ENCODE data around the gene KCNH2.

The KCNH2 gene

DNA sequence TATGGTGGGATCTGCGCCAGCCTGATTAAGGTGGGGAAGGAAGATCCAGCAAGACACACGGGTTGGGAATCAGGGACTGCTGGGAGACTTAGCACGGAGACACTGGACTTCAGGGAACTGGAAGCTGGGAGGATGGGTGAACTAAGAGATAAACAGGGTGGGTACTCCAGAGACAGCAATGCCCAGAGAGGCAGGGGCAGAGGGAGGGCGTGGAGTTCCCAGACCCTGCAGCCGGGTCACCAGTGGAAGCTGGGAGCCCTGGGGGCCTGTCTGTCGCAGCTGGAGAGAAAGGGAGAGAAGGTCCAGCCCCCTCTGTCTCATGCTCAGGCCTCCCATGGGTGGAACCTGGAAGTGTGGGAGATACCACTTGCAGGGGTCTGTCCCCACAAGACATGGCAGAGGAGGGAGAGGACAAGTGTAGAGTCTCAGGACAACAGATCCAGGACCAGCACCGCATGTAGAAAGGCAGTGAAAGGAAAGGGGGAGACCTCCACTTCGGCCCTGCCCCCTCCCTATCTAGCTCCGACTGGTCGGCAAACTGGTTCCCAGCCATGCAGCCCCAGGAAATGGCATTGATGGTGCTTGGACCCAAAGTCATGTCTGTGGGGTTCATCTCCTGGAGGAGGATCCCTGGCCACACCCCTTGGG, 81.4 kb downstream of the KCNH2 start:
- TF ChIP-seq, protein P1, sequence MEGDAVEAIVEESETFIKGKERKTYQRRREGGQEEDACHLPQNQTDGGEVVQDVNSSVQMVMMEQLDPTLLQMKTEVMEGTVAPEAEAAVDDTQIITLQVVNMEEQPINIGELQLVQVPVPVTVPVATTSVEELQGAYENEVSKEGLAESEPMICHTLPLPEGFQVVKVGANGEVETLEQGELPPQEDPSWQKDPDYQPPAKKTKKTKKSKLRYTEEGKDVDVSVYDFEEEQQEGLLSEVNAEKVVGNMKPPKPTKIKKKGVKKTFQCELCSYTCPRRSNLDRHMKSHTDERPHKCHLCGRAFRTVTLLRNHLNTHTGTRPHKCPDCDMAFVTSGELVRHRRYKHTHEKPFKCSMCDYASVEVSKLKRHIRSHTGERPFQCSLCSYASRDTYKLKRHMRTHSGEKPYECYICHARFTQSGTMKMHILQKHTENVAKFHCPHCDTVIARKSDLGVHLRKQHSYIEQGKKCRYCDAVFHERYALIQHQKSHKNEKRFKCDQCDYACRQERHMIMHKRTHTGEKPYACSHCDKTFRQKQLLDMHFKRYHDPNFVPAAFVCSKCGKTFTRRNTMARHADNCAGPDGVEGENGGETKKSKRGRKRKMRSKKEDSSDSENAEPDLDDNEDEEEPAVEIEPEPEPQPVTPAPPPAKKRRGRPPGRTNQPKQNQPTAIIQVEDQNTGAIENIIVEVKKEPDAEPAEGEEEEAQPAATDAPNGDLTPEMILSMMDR (IDR thresholded peaks at IDR 0.05; ENCODE audit: low read depth, low read length, missing control alignments), result no peak
- H3K4me3 ChIP-seq (ENCODE audit: low read depth, low read length), result no peak overlapping the region
- DNase-seq (ENCODE audit: low read depth), result no peak

DNA sequence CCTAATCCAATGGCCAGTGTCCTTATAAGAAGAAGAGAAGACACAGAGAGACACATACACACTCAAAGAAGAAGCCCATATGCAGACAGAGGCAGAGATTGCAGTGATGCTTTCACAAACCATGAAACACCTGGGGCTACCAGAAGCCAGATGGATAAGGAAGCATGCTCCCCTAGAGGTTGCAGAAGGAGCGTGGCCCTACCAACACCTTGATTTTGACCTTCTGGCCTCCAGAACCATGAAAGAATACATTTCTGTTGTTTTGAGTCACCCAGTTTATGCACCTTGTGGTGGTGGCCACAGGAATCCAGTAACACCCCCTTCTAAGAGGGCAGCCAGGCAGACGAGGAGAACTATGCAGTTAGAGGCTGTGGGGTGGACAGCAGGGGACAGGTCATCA, 82.3 kb downstream of the KCNH2 start:
- no peak for DNase-seq (ENCODE audit: low read depth)
- TF ChIP-seq, protein P1 (IDR thresholded peaks at IDR 0.05; ENCODE audit: low read depth, low read length, missing control alignments), result peak; percentile 3
- H3K4me3 ChIP-seq (ENCODE audit: low read depth, low read length), result no peak overlapping the region
